ENCODE data around the gene PRDM13. TPM values are rescaled to one million over a fixed set of nuclear protein-coding genes. Genes with fewer than 3 reads are reported as not detected.

Gene PRDM13
- total RNA-seq, 1 donor from 2014 or later, result not detected

DNA sequence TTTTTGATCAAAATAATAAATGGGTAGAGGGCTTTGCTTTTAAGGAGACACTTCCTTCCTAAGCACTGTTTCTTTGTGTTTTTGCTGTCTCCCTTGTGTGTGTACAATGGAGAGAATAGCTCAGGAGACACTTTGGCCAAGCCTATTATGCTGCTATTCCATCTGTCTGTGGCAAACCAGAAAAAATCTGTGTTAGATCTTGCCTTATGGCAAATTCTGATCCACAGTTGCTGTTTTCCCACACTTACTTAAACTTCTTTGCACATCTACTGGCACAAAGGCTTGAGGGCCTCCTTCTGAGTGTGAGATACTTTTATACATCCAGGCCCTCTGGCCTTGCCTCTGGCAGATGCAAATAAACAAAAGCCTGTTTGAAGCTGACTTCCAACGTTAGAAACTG lies 53.6 kb downstream of the PRDM13 start:
- Histone ChIP-seq H4K20me1 (ENCODE audit: low read depth) (no peaks in the 10 kb centered on the region), H3K27ac (no peak overlapping the region), H3K4me1 (no peaks in the 10 kb centered on the region), H3K27me3 (no peaks in the 10 kb centered on the region), H2AFZ (replicated peaks) (peak overlapping the region; percentile 26), H3K79me2 (ENCODE audit: low read depth) (no peaks in the 10 kb centered on the region), H3K9me3 (ENCODE audit: low read depth) (no peaks in the 10 kb centered on the region), H3F3A (ENCODE audit: low read depth) (no peaks in the 10 kb centered on the region), H3K9ac (no peak overlapping the region), H3K4me3 (no peak overlapping the region), H3K4me2 (no peak overlapping the region), H3K36me3 (no peaks in the 10 kb centered on the region)
- H3K9me3 Mint-ChIP-seq, result no peaks in the 10 kb centered on the region
- no peaks in the 10 kb centered on the region for H3K4me1 Mint-ChIP-seq
- TF ChIP-seq, protein P1, sequence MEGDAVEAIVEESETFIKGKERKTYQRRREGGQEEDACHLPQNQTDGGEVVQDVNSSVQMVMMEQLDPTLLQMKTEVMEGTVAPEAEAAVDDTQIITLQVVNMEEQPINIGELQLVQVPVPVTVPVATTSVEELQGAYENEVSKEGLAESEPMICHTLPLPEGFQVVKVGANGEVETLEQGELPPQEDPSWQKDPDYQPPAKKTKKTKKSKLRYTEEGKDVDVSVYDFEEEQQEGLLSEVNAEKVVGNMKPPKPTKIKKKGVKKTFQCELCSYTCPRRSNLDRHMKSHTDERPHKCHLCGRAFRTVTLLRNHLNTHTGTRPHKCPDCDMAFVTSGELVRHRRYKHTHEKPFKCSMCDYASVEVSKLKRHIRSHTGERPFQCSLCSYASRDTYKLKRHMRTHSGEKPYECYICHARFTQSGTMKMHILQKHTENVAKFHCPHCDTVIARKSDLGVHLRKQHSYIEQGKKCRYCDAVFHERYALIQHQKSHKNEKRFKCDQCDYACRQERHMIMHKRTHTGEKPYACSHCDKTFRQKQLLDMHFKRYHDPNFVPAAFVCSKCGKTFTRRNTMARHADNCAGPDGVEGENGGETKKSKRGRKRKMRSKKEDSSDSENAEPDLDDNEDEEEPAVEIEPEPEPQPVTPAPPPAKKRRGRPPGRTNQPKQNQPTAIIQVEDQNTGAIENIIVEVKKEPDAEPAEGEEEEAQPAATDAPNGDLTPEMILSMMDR (IDR thresholded peaks at IDR 0.05), result no peak
- TF ChIP-seq EZH2phosphoT487 (IDR thresholded peaks at IDR 0.05) (no peak), EZH2 (IDR thresholded peaks at IDR 0.05) (no peak)
- peaks cover 3% of the 10 kb centered on the region for H3K27me3 Mint-ChIP-seq (ENCODE audit: insufficient read depth, low read depth)
- DNase-seq (ENCODE audit: low spot score), result no peak
- no peaks in the 10 kb centered on the region for H3K36me3 Mint-ChIP-seq
- no peak overlapping the region for H3K4me3 Mint-ChIP-seq
- no peak overlapping the region for H3K27ac Mint-ChIP-seq

DNA sequence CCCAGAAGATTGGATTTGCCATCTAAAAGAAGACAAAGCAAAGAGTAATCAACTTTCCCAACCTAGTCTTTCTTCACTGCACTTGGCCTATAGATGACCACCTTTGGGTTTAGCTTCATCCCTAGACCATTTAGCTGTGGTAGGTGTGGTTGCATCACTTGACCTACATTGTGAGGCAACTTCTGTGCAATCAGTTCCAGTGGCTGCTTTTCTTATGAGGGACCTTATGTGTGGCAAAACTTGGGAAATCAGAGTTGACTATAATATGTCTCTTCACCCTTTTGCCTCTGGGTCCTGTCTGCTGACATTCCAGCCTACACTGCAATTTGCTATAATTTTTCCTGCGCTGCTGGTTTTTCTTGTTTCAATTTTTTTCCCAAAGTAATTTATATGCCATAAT lies 55.2 kb downstream of the PRDM13 start:
- Mint-ChIP-seq H3K36me3 (no peaks in the 10 kb centered on the region), H3K4me3 (no peak overlapping the region), H3K9me3 (no peaks in the 10 kb centered on the region), H3K27ac (no peak overlapping the region), H3K27me3 (ENCODE audit: insufficient read depth, low read depth) (peaks cover 3% of the 10 kb centered on the region), H3K4me1 (peaks cover 2% of the 10 kb centered on the region)
- Histone ChIP-seq H3F3A (ENCODE audit: low read depth) (no peaks in the 10 kb centered on the region), H3K9me3 (ENCODE audit: low read depth) (no peaks in the 10 kb centered on the region), H3K79me2 (ENCODE audit: low read depth) (no peaks in the 10 kb centered on the region), H3K4me2 (no peak overlapping the region), H4K20me1 (ENCODE audit: low read depth) (no peaks in the 10 kb centered on the region), H2AFZ (replicated peaks) (no peak overlapping the region), H3K9ac (no peak overlapping the region), H3K4me1 (peaks cover 5% of the 10 kb centered on the region), H3K27ac (no peak overlapping the region), H3K4me3 (no peak overlapping the region), H3K27me3 (no peaks in the 10 kb centered on the region), H3K36me3 (no peaks in the 10 kb centered on the region)
- TF ChIP-seq, protein P1 (IDR thresholded peaks at IDR 0.05), result no peak
- DNase-seq (ENCODE audit: low spot score), result no peak

DNA sequence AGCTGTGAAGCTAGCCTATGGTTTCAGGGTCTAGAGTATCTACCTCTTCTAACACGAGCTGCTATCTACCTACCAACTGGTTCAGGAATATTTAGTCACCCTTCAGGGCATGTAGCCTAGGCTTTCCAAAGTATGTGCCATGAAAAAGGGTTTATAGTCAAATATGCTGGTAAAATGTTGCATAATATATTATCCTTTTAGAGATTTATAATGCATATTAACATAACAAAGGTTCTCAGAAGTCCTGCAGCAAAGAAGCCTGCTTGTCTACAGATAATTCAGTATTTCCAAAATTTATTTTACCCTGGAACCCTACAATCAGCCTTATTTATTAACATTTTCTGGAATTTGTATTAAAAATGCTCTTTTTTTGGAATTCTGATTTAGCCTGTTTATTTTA lies 56.0 kb downstream of the PRDM13 start:
- H3K27me3 Mint-ChIP-seq (ENCODE audit: insufficient read depth, low read depth), result peaks cover 3% of the 10 kb centered on the region
- TF ChIP-seq, protein P1 (IDR thresholded peaks at IDR 0.05), result no peak
- TF ChIP-seq EZH2phosphoT487 (IDR thresholded peaks at IDR 0.05) (no peak), EZH2 (IDR thresholded peaks at IDR 0.05) (no peak)
- no peak overlapping the region for H3K4me3 Mint-ChIP-seq
- no peaks in the 10 kb centered on the region for H3K9me3 Mint-ChIP-seq
- Histone ChIP-seq H3K79me2 (ENCODE audit: low read depth) (no peaks in the 10 kb centered on the region), H3K27ac (no peak overlapping the region), H4K20me1 (ENCODE audit: low read depth) (no peaks in the 10 kb centered on the region), H2AFZ (replicated peaks) (no peak overlapping the region), H3K36me3 (no peaks in the 10 kb centered on the region), H3K4me3 (no peak overlapping the region), H3K9ac (no peak overlapping the region), H3K27me3 (no peaks in the 10 kb centered on the region), H3K4me1 (peaks cover 5% of the 10 kb centered on the region), H3F3A (ENCODE audit: low read depth) (no peaks in the 10 kb centered on the region), H3K4me2 (no peak overlapping the region), H3K9me3 (ENCODE audit: low read depth) (no peaks in the 10 kb centered on the region)
- H3K36me3 Mint-ChIP-seq, result no peaks in the 10 kb centered on the region
- no peak overlapping the region for H3K27ac Mint-ChIP-seq
- no peak for DNase-seq (ENCODE audit: low spot score)
- H3K4me1 Mint-ChIP-seq, result peaks cover 2% of the 10 kb centered on the region

Small RNA genes lying within 50 kb of the gene (small RNA-seq; reads per million reads assigned to genes)
- gene RF00019, result not detected

Other genes starting within 250 kb of the PRDM13 start
- 7.8 and 16.2 TPM in 2 replicates for gene COQ3, start 212.6 kb upstream of the PRDM13 start, total RNA-seq (ENCODE audit: low replicate concordance)
- gene PNISR, start 181.5 kb upstream of the PRDM13 start, total RNA-seq (ENCODE audit: low replicate concordance), result 266 and 498 TPM in 2 replicates
- gene USP45, start 91.4 kb upstream of the PRDM13 start, total RNA-seq (ENCODE audit: low replicate concordance), result 21.4 and 32.2 TPM in 2 replicates
- gene CCNC, start 38.2 kb upstream of the PRDM13 start, total RNA-seq (ENCODE audit: low replicate concordance), result 109 and 157 TPM in 2 replicates